SK-N-SH (cell line): ENCODE measurements around the gene ADAMTS6.

Experiments
- MXI1 ChIP-seq: IDR thresholded peaks from 2 replicates; pipeline ENCODE4 v1.6.1; 2012; ENCODE audit warnings: mild to moderate bottlenecking, low read depth, low read length, improper control_type of control experiment
- POLR2AphosphoS5 ChIP-seq: IDR thresholded peaks from 2 replicates; pipeline ENCODE4 v1.6.1; 2012; ENCODE audit warnings: low read depth, low read length
- RAD21 ChIP-seq: IDR thresholded peaks from 2 replicates; pipeline ENCODE4 v1.6.1; 2012; ENCODE audit warnings: mild to moderate bottlenecking, low read length
- USF2 ChIP-seq: fragments of 150-350 bp; IDR thresholded peaks from 2 replicates; pipeline ENCODE4 v1.6.1; 2017; ENCODE audit warnings: antibody characterized with exemption, low read length, low read depth, borderline replicate concordance
- TF ChIP-seq, protein P1 (sequence below): IDR thresholded peaks from 2 replicates; pipeline ENCODE4 v1.4.0; 2012; ENCODE audit warnings: low read depth

- TF ChIP-seq MXI1, result no peak
- TF ChIP-seq USF2, result no peak
- no peak for TF ChIP-seq RAD21
- TF ChIP-seq, protein P1, sequence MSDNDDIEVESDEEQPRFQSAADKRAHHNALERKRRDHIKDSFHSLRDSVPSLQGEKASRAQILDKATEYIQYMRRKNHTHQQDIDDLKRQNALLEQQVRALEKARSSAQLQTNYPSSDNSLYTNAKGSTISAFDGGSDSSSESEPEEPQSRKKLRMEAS, result peak; percentile 39; the same call in 1 of the 2 replicates
- TF ChIP-seq POLR2AphosphoS5, result peak; percentile 81; the same call in 1 of the 2 replicates
These were observed 291.2 kb downstream of the ADAMTS6 start for GRCh38 chr5:65190328-65191053.
